Measurements from ENCODE around the gene OR52K2. TPM values are rescaled to one million over a fixed set of nuclear protein-coding genes. Genes with fewer than 3 reads are reported as not detected.

The OR52K2 gene
- total and polyA plus RNA-seq, 9 of the 15 experiments (the other 6 are each of a cell fraction or from before 2014, with no cell fraction given): not detected

GRCh38 chr11:4479644-4480043 lies 30.5 kb downstream of the OR52K2 start:
- DNase-seq (ENCODE audit: extremely low read depth in 1 of 4, low spot score in 3 of 4) (no peak), ATAC-seq (no peak), FAIRE-seq (no peak)
- peaks cover 0 to 3% of the 10 kb centered on the region in 2 experiments; a peak in 2 of 5 replicates for H3K4me1 ChIP-seq (replicated peaks in 1 of 2; ENCODE audit: control insufficient read depth in 2 of 2, insufficient read depth in 2 of 2, low read length in 2 of 2)
- no peaks in the 10 kb centered on the region for H3K9me3 ChIP-seq (replicated peaks; ENCODE audit: control insufficient read depth, insufficient read depth, low read depth, low read length)
- no TSS peak for BruUV-seq (replicated peaks)
- no peaks in the 10 kb centered on the region for H3K79me2 ChIP-seq (ENCODE audit: control insufficient read depth, insufficient read depth, low read length)
- no peaks in the 10 kb centered on the region for H4K20me1 ChIP-seq (replicated peaks; ENCODE audit: control insufficient read depth, insufficient read depth, low read length)
- H3K9me1 ChIP-seq (ENCODE audit: control insufficient read depth, insufficient read depth, low read length): no peaks in the 10 kb centered on the region
- TF ChIP-seq NFE2 (IDR thresholded peaks at IDR 0.05; ENCODE audit: low read depth): no peak
- TF ChIP-seq, protein P1, sequence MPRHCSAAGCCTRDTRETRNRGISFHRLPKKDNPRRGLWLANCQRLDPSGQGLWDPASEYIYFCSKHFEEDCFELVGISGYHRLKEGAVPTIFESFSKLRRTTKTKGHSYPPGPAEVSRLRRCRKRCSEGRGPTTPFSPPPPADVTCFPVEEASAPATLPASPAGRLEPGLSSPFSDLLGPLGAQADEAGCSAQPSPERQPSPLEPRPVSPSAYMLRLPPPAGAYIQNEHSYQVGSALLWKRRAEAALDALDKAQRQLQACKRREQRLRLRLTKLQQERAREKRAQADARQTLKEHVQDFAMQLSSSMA (CRISPR knock-in tag; IDR thresholded peaks at IDR 0.05): no peak
- TF ChIP-seq EWSR1 (IDR thresholded peaks at IDR 0.05; ENCODE audit: borderline replicate concordance, low read depth, partially characterized antibody): no peak
- TF ChIP-seq SRSF3 (IDR thresholded peaks at IDR 0.05; ENCODE audit: insufficient read depth, low read length): no peak
- no peak for TF ChIP-seq XRCC3 (IDR thresholded peaks at IDR 0.05)
- no peak for TF ChIP-seq CREBBP (IDR thresholded peaks at IDR 0.05; ENCODE audit: low read depth, low read length)
- TF ChIP-seq SETDB1 (IDR thresholded peaks at IDR 0.05; ENCODE audit: low read length): no peak
- TF ChIP-seq, protein P2, sequence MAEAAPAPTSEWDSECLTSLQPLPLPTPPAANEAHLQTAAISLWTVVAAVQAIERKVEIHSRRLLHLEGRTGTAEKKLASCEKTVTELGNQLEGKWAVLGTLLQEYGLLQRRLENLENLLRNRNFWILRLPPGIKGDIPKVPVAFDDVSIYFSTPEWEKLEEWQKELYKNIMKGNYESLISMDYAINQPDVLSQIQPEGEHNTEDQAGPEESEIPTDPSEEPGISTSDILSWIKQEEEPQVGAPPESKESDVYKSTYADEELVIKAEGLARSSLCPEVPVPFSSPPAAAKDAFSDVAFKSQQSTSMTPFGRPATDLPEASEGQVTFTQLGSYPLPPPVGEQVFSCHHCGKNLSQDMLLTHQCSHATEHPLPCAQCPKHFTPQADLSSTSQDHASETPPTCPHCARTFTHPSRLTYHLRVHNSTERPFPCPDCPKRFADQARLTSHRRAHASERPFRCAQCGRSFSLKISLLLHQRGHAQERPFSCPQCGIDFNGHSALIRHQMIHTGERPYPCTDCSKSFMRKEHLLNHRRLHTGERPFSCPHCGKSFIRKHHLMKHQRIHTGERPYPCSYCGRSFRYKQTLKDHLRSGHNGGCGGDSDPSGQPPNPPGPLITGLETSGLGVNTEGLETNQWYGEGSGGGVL (CRISPR knock-in tag; IDR thresholded peaks at IDR 0.05): no peak
- TF ChIP-seq SIX5 (IDR thresholded peaks at IDR 0.05; ENCODE audit: borderline replicate concordance in 1 of 2, insufficient read depth in 1 of 2, low read depth in 1 of 2, low read length in 2 of 2): no peak
- no peak for TF ChIP-seq TRIM25 (IDR thresholded peaks at IDR 0.05; ENCODE audit: borderline replicate concordance)
- TF ChIP-seq CHD2 (IDR thresholded peaks at IDR 0.05; ENCODE audit: low read depth, low read length): no peak
- TF ChIP-seq ZZZ3 (IDR thresholded peaks at IDR 0.05): no peak
- no peak for TF ChIP-seq CHD1 (IDR thresholded peaks at IDR 0.05; ENCODE audit: low read length)
- no peak for TF ChIP-seq MTA2 (IDR thresholded peaks at IDR 0.05; ENCODE audit: low read depth)
- no peak for TF ChIP-seq ZNF830 (CRISPR knock-in tag; IDR thresholded peaks at IDR 0.05)
- TF ChIP-seq BRF1 (IDR thresholded peaks at IDR 0.05; ENCODE audit: borderline replicate concordance, extremely low read depth, insufficient read length): no peak
- TF ChIP-seq NCOR1 (IDR thresholded peaks at IDR 0.05): no peak
- TF ChIP-seq, protein P3, sequence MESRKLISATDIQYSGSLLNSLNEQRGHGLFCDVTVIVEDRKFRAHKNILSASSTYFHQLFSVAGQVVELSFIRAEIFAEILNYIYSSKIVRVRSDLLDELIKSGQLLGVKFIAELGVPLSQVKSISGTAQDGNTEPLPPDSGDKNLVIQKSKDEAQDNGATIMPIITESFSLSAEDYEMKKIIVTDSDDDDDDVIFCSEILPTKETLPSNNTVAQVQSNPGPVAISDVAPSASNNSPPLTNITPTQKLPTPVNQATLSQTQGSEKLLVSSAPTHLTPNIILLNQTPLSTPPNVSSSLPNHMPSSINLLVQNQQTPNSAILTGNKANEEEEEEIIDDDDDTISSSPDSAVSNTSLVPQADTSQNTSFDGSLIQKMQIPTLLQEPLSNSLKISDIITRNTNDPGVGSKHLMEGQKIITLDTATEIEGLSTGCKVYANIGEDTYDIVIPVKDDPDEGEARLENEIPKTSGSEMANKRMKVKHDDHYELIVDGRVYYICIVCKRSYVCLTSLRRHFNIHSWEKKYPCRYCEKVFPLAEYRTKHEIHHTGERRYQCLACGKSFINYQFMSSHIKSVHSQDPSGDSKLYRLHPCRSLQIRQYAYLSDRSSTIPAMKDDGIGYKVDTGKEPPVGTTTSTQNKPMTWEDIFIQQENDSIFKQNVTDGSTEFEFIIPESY (CRISPR knock-in tag; IDR thresholded peaks at IDR 0.05): no peak
- no peak overlapping the region for H3K4me3 ChIP-seq
- POLR2A ChIA-PET: no interaction called here
- in situ Hi-C loops (cut with MboI): no loop called here
- no peak overlapping the region for H3K4me2 ChIP-seq (ENCODE audit: insufficient read depth, low read length)
- no peak overlapping the region for H2AFZ ChIP-seq (ENCODE audit: low read depth, low read length)
- H3K27me3 ChIP-seq (ENCODE audit: control insufficient read depth in 2 of 2, insufficient read depth in 2 of 2, low read length in 2 of 2): peaks cover 2 to 13% of the 10 kb centered on the region in 2 experiments; a peak in 2 of 5 replicates
- no peak overlapping the region for H3K9ac ChIP-seq (ENCODE audit: insufficient read depth in 1 of 2, low read depth in 2 of 2, low read length in 2 of 2)
- no peaks in the 10 kb centered on the region for H3K36me3 ChIP-seq (ENCODE audit: control insufficient read depth, insufficient read depth, low read length)
- 0% methylated on average over 1 of the region's 1 CpG for WGBS (ENCODE audit: insufficient coverage, low coverage, missing lambda C conversion rate)
- no peak overlapping the region for H3K27ac ChIP-seq (ENCODE audit: extremely low read depth, low read depth, low read length)
- CTCF ChIA-PET (ENCODE audit: low intra/inter-chr PET ratio): no interaction called here
- intact Hi-C loops (cut with micrococcal nuclease): no loop called here

All from K562 (cell line).